Epithelial cell of esophagus (primary cell): ENCODE measurements around the gene TRRAP.

Experiments
- DNase-seq: peaks from one replicate; pipeline ENCODE4 v3.0.0; 2010; ENCODE audit warnings: low read depth
- H3K4me3 ChIP-seq: 2 replicates; pipeline ENCODE4 v1.5.1; 2011; ENCODE audit warnings: mild to moderate bottlenecking, low read length, control low read depth
- TF ChIP-seq, protein P1 (sequence below): IDR thresholded peaks from 2 replicates; pipeline ENCODE4 v1.5.1; 2011; ENCODE audit warnings: low read depth, mild to moderate bottlenecking, low read length, control low read depth, inconsistent platforms; ENCODE audit not compliant: insufficient read depth; ENCODE audit errors: missing control alignments

The TRRAP gene

DNA sequence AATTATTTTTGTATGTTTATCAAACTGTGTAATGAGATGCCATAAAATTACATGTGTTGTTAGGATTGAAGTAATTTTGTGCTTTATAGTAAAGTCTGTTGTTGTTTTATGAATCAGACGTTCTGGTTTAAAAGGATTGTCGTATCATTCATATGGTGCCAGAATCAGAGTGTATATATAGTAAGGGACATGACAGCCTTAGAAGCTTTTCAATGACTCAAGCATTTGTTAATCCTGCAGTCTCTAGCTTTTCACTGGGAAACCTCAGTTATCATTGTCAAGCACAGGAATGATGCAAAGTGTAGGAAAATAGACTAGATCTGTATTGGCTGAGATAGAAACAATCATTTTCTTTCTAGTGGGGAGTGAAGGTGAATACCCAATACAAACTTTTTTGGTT is 57.5 kb downstream of the TRRAP start:
- H3K4me3 ChIP-seq: no peak overlapping the region
- TF ChIP-seq, protein P1, sequence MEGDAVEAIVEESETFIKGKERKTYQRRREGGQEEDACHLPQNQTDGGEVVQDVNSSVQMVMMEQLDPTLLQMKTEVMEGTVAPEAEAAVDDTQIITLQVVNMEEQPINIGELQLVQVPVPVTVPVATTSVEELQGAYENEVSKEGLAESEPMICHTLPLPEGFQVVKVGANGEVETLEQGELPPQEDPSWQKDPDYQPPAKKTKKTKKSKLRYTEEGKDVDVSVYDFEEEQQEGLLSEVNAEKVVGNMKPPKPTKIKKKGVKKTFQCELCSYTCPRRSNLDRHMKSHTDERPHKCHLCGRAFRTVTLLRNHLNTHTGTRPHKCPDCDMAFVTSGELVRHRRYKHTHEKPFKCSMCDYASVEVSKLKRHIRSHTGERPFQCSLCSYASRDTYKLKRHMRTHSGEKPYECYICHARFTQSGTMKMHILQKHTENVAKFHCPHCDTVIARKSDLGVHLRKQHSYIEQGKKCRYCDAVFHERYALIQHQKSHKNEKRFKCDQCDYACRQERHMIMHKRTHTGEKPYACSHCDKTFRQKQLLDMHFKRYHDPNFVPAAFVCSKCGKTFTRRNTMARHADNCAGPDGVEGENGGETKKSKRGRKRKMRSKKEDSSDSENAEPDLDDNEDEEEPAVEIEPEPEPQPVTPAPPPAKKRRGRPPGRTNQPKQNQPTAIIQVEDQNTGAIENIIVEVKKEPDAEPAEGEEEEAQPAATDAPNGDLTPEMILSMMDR: no peak
- DNase-seq: no peak

DNA sequence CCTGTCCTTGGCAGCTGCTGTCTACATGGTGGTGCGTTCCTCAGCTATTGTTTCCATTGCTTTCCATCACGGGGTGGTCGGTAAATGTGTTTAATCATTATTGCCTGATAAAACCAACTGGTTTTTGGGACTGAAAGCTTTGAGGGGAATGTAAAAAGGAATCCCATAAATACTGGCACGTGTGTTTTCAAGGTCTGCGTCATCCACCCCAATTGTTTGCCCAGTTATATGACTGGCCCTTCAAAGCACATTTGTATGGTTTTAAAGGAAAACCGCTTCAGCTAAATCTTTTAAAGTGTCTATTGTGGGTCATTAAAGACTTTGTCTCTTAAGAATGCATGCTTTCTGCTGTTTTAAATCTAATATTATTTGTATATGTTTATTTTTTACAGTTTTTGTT is 65.0 kb downstream of the TRRAP start:
- TF ChIP-seq, protein P1: no peak

DNA sequence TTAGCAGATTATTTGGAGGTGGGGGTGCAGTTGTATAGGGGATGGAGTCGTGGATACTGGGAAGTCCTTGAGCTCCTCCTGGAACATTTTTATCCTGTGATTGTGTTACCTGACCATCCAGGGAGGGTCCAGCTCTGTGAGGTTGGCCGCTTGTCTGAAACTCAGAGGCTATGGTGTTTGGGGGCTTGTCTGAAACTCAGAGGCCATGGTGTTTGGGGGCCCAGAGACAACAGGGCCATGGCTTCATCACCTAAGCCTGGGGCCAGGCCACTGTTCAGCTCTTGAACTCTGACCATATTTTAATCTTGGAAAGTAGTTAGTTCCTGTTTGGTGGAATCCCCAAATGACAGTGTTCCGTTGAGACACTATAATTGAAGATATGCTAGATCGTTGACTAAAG is 66.1 kb downstream of the TRRAP start:
- H3K4me3 ChIP-seq: no peak overlapping the region
- no peak for DNase-seq
- TF ChIP-seq, protein P1: no peak

More for the DNA sequence above, 65.0 kb downstream of the TRRAP start:
- no peak for DNase-seq
- H3K4me3 ChIP-seq: no peak overlapping the region

DNA sequence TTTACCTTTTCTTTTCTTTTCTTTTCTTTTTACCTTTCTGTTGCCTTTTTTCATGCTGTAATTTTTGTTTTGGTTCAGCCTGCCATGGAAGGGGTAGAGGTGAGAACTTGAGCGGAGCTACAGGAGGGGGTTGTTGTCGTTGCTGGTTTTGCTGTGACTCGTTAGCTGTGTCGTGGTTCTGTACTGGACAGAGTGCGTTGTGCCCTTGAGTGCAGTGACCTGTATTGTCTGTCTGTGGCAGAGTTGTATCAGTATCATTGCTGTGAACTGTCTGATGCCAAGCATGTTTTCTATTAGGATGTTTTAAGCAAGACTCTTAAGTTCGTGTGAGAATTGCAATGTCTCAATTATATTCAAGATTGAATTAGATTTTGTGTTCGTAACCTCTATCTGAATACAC is 67.5 kb downstream of the TRRAP start:
- DNase-seq: no peak
- no peak overlapping the region for H3K4me3 ChIP-seq
- TF ChIP-seq, protein P1: no peak

DNA sequence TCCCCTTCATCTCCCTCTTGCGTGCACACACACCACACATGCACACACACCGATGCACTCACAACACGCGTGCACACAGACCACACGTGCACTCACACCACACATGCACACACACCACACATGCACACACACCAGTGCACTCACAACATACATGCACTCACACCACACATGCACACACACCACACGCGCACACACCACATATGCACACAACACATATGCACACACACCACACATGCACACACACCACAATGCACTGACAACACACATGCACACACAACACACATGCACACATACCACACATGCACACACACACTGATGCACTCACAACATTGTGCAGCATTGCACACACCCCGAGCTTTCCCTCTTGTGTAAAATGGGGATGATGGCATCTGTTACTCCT is 68.1 kb downstream of the TRRAP start:
- TF ChIP-seq, protein P1: no peak
- no peak for DNase-seq
- H3K4me3 ChIP-seq: no peak overlapping the region

DNA sequence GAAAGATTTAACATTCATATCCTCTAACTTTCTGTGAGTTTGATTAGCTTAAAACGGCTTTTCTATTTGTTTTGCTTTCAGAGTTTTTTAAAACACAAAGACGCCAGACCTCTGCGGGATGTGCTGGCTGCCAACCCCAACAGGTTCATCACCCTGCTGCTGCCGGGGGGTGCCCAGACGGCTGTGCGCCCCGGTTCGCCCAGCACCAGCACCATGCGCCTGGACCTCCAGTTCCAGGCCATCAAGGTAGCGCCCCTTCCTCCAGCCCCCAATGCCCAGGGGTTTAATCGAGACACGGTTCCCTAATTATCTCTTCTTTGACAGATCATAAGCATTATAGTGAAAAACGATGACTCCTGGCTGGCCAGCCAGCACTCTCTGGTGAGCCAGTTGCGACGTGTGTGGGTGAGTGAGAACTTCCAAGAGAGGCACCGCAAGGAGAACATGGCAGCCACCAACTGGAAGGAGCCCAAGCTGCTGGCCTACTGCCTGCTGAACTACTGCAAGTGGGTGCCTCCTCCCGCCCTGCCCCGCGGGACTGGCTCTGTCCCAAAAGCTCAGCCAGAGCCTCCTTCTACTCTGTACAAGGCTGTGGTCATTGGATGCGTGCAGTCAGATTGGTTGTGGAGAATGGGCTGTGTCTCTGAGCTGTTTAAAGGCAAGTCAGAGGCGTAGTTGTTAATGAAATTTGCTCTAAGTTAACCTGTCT is 71.2 kb downstream of the TRRAP start:
- DNase-seq: no peak
- TF ChIP-seq, protein P1: no peak
- no peak overlapping the region for H3K4me3 ChIP-seq

DNA sequence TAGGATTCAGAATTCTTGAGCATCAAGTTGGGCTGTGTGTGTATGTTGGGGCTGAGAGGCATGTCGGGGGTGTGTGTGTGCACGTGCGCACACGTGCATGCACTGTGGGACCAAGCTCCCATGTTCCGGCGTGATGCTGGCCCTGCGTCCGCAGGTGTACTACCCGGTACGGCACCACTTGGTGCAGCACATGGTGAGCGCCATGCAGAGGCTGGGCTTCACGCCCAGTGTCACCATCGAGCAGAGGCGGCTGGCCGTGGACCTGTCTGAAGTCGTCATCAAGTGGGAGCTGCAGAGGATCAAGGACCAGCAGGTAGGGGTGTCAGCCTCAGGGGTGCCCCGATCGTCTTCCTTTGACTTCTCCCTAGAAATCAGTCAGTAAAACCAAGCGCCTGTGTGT is 77.7 kb downstream of the TRRAP start:
- DNase-seq: no peak
- TF ChIP-seq, protein P1: no peak

More for the DNA sequence above, 77.7 kb downstream of the TRRAP start:
- H3K4me3 ChIP-seq: no peak overlapping the region
